ENCODE measurements around the gene ZMIZ1. TPM values are rescaled to one million over a fixed set of nuclear protein-coding genes. Genes with fewer than 3 reads are reported as not detected.

Gene ZMIZ1
- total RNA-seq, 1 donor from 2014 or later = 48.8 TPM

DNA sequence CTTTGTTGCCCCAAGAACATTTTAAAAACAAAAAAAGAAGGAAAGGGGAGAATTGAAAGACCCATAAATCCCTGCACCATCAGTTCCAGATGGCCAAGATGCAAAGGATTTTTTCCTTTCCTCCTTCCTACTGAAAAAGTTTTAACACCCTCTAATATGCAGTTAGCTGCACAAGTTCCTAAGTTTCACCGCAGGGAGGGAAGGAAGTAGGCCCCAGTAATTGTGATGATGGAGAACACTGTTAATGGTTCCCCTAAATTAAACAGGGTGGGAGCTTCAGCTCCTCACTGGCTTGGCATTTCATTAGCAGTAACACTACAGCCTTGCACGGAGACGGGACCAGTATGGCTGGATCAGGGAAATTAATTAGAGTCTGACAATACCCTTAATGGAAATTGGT is 214.8 kb downstream of the ZMIZ1 start:
- intact Hi-C loops (cut with DNase I) = no loop called here
- ATAC-seq = no peak

DNA sequence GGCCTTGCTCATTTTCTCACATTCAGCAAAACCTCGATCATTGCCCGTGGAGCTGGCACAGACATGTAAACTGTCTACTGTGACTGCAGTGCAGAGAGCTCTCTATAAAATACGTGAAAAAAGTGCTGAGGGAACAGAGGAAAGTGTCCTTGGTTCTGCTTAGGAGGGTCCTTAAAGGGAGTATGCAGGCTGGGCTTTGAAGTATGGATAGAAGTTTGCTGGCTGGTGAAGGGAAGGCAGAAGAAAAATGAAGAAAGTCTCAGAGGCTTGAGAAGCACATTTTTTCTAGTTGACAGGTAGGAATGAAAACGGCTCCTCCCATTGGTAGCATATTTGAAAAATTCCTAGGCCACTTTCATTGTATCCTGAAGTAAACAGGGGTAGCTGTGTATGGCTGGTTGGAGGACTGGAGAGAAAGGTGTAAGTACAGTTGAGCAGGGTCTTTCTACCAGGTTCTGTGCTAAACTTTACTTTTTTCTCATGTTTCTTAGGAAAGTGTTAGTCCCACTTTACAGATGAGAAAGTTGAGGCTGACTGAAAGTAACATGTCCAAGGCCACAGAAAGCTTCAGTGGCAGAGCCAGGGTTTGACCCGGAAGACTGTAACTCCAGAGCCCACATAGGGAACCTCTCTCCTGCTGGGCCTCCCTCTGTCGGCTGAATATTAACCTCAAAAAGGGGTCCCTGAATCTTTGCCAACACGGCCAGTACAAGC is 215.5 kb downstream of the ZMIZ1 start:
- DNase-seq (ENCODE audit: missing footprints) = no peak
- ATAC-seq = no peak

More for the DNA sequence above, 214.8 kb downstream of the ZMIZ1 start:
- no peak for DNase-seq (ENCODE audit: missing footprints)

DNA sequence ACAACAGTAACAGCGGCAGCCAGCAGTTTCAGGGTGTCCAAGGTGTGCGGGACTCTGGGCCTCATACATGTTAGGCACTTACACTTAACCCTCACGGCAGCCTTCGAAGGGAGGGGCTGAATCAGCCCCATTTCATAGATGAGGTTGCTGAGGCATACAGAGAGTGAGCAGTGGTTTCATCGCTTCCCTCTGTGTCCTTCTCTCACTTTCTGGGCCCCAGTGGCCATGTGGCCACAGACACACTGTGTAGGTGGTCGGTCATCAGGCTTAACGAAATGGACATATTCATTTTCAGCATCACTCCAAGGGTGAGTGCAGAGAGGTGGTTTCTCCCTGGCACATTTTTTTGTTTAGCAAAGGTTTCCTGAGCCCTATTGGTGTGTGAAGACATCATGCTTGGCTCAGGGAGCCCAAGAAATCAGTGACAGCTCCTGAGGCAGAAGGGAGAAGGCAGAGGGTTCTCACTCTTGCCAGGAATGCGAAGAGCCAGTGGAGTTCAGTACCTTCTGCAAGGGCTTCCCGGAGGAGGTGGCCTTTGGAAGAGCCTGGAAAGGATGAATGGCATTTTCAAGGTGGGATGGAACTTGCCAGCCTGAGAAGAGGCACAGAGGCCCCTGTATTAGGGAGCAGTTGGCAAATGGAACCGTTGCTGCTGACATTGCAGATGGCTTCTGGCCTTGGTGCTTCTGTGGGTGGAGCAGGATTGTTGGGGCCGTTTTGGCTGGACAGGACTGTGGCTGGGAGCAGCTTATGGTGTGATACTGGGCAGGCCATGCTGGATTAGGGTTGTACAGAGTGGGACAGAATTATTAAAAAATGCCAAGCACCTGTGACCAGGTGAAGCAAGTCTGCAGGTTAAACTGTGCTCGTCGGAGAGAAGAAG is 216.8 kb downstream of the ZMIZ1 start:
- intact Hi-C loops (cut with DNase I) = loop anchor here (5.0 kb wide), 1 partner anchor 43 kb away; no protein-coding TSS in a partner anchor
- DNase-seq (ENCODE audit: missing footprints) (no peak), ATAC-seq (peak; percentile 33)

More for the DNA sequence above, 215.5 kb downstream of the ZMIZ1 start:
- intact Hi-C loops (cut with DNase I) = no loop called here

DNA sequence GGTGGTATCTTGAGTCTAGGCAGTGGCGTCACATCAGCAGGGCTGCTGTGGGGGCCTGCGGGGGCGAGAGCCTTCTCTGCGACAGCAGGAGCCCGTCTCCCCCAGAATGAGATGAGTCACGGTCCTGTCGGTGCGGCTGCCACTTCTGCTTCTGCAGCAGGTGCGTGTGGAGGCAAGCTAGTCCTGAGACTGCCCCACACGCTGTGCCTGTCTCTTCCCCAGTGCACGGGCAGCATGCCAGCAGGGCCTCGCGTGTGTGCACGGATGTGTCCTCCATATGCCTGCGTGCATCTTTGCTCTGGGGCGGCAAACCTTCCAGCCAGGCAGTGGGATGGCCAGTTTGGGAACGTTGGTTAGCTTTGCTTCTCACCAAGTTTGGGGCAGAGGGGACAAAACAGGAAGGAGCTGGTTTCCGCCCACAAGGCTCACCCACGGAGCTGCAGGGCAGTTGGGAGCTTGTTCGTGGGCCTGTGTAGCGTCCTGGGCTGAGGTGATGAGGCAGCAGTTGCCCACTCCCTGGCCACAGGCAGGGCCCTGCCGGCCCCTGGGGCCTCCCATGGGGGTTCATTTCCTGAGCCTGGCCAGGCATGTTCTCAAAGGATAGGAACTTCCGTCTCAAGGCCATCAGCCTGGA is 217.7 kb downstream of the ZMIZ1 start:
- ATAC-seq (peak; percentile 45), DNase-seq (ENCODE audit: missing footprints) (peak; percentile 95)
- intact Hi-C loops (cut with DNase I) = loop anchor here (5.0 kb wide), 1 partner anchor 44 kb away; no protein-coding TSS in a partner anchor

DNA sequence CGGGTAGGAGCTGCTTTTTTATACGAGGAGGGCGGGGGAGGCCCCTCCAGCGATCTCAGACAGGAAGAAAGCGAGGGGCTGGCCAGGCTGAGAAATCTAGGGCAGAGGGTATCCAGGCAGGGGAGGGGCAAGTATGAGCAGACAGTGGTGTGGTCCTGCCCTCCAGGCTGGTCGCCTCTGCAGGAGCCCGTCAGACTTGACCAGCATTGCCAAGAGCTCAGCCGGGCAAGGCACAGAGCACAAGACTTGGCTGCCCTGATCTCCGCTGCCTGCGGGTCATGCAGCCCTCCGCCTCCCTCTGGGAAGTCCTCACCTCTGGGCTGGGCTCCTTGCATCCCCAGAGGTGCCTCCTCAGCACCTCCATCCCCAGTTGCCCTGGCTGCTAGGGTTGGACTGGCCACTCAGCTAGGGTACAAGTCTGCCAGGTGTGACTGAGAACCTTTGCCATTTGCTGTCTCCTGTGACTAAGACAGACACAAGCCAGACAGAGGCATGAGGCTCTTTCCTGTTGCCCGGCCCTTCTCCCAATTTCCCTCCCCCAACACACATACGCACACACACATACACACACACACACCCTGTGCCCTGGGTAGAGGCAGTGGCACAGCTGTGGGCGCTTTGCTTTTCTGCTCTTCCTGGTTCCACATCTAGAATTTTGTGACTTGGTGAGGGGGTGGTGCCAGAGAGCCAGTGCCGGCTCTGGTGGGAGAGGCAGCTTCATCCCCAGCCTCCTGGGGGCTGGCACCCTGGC is 219.4 kb downstream of the ZMIZ1 start:
- ATAC-seq = no peak
- intact Hi-C loops (cut with DNase I) = loop anchor here (5.0 kb wide), 1 partner anchor 46 kb away; no protein-coding TSS in a partner anchor
- DNase-seq (ENCODE audit: missing footprints) = no peak

DNA sequence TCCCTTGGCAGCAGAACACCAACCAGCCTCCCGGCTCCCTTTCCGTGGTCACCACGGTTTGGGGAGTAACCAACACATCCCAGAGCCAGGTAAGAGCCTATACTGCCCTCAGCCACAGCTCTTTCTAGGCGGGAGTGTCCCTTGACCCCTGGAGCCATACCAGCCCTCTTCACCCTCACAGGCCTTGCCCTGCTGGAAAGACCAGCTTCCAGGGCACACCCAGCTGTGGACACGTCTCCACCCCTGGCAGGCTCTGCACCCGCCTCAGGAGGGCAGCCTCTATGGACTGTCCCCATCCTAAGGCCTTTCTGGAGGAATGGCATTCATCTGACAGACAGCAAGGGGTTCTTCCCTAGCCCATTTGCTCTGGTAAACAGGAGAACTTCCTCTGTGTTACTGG is 221.0 kb downstream of the ZMIZ1 start:
- intact Hi-C loops (cut with DNase I) = loop anchor here (5.0 kb wide), 1 partner anchor 48 kb away; no protein-coding TSS in a partner anchor
- no peak for ATAC-seq
- DNase-seq (ENCODE audit: missing footprints) = no peak

DNA sequence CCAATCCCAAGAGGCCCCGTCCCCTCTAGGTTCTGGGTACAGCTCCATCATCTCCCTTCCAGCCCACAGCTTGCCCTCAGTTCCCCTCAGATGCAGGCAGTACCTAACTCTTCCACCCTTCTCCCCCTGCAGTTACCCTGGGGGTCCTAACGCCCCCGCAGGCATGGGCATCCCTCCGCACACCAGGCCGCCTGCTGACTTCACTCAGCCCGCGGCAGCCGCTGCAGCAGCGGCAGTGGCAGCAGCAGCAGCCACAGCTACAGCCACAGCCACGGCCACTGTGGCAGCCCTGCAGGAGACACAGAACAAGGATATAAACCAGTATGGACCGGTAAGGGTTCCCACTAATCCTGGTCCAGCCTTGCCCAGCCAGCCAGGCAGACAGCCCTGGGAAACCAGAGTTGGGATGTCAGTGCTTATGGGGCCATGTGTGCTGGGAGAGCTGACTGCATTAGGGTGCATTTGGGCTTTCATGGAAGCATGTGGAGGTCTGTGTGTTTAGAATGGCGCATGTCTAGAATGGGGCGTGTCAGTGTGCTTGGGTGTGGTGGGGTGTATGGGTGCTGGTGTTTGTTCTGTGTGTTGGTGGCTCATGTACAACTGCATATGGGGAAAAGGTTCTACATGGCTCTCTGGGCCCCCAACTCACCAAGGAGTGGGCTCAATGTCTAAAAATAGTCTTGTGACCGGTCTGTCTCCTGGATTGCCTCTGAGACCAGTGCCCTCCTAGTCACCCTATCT is 223.4 kb downstream of the ZMIZ1 start:
- DNase-seq (ENCODE audit: missing footprints) (peak; percentile 35), ATAC-seq (no peak)
- intact Hi-C loops (cut with DNase I) = no loop called here

DNA sequence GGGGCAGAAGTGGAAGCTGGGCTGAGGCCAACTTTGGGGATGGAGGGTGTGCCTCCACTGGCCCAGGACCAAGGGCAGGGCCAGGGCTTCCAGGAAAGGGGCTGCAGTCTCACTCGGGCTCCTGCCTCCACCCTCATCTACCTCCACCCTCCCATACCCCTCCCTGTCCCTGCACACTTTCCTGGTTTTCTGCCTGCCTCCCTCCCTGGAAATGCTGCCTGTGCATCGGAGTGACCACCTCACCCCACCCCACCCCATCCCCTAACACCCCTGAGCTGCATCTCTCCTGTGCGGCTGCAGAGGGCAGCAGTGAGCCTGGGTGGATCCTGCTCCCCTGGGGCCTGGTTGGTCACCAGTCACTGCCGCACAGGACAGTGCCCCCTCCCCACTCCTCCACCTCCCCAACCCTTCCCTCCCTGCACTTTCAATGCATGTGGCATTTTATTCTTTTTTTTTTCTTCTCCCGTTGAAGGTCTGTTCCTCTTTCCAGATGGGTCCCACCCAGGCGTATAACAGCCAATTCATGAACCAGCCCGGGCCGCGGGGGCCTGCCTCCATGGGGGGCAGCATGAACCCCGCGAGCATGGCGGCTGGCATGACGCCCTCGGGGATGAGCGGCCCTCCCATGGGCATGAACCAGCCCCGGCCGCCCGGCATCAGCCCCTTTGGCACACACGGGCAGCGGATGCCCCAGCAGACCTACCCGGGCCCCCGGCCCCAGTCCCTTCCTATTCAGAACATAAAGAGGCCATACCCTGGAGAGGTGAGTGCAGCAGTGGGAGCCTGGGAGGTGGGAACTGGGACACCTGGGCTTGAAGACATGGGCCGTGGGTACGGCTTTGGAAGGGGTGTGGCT is 224.4 kb downstream of the ZMIZ1 start:
- intact Hi-C loops (cut with DNase I) = no loop called here
- DNase-seq (ENCODE audit: missing footprints) (peak; percentile 75), ATAC-seq (peak; percentile 22)

DNA sequence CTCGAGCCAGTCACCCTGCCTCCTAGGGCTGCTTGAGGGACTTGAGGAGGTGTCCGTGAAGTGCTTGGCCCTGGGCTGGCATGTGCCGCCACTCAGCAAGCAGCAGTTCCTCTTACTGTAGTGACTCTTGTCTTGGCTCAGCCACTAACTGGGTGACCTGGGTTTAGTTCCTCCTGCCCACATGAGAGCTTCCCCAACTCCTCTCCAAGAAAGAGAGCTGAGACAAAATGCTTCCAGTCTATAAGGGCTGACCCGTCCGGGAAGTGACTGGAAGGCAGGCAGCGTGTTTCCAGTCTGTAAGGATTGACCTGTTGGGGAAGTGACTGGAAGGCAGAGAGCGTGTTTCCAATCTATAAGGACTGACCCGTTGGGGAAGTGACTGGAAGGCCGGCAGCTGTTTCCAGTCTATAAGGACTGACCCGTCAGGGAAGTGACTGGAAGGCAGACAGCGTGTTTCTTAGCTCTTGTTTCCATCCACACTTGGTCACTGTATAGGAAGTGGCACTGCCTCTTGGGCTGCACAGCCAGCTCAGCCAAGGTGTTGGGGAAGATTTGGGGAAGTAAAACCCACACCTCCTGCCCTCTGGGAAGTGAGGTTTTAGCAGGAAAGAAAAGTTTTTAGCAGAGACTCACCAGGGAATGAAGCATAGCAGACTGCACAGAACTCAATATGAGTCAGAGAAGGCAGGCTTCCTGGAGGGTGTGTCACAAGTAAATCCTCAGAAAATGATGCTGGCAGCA is 225.2 kb downstream of the ZMIZ1 start:
- intact Hi-C loops (cut with DNase I) = no loop called here
- DNase-seq (ENCODE audit: missing footprints) (peak; percentile 85), ATAC-seq (peak; percentile 55)

DNA sequence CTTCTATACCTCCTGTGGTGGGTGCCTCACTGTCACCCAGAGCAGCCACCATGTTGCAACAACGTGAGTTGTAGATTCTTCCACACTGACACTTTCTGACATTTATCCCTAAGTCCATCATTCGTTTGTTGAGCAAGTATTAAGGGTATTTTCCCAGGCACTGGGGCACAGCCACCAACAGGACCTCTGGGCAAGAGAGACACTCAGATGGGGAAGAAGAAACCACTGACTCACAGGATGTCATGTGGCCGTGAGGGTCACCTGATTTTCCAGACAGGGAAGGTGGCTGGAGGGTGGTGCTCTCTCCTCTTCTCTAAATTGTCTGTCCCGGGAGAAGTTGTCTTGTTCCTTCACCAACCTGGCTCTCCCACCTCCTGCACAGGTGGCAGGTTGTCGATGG is 226.8 kb downstream of the ZMIZ1 start:
- intact Hi-C loops (cut with DNase I) = no loop called here
- DNase-seq (ENCODE audit: missing footprints) (peak; percentile 64), ATAC-seq (no peak)

DNA sequence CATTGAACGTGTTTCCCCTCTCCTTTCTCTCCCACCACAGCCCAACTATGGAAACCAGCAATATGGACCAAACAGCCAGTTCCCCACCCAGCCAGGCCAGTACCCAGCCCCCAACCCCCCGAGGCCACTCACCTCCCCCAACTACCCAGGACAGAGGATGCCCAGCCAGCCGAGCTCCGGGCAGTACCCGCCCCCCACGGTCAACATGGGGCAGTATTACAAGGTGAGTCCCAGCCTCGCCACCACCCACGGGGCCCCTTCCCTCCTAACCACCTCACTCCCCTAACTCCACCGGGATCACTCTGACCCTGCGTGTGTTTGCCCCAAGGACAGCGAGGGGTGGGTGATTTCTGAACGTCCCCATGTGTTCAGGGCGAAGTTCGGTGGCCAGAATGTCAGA is 227.7 kb downstream of the ZMIZ1 start:
- intact Hi-C loops (cut with DNase I) = no loop called here
- ATAC-seq (no peak), DNase-seq (ENCODE audit: missing footprints) (peak; percentile 62)

DNA sequence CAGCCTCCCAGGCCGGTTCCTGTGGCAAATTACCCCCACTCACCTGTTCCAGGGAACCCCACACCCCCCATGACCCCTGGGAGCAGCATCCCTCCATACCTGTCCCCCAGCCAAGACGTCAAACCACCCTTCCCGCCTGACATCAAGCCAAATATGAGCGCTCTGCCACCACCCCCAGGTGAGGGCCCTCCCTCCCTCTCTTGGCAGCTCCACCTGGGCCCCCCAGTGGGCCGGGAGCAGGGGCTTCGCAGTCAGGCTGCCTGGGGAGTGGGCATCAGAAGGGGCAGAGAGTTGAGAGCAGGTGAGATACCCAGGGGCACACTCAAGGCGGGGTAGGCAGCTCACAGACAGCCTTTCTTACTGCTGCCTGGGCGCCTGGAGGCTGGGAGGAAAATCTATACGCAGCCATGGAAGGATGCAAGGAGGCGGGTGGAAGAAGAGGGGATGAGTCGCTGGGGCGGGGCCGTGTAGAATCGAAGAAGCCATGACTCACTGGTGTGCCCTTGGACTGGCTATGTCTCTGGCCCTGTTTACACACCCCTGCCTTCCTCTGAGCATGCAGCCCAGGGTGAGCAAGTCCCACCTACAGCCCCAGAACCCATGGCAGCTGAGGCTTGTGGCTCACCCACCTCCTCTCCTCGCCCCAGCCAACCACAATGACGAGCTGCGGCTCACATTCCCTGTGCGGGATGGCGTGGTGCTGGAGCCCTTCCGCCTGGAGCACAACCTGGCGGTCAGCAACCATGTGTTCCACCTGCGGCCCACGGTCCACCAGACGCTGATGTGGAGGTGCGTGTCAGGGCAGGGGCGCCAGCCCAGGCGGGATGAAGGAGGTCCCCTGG is 229.9 kb downstream of the ZMIZ1 start:
- intact Hi-C loops (cut with DNase I) = no loop called here
- DNase-seq (ENCODE audit: missing footprints) = peak; percentile 72
- peak; percentile 4 for ATAC-seq

DNA sequence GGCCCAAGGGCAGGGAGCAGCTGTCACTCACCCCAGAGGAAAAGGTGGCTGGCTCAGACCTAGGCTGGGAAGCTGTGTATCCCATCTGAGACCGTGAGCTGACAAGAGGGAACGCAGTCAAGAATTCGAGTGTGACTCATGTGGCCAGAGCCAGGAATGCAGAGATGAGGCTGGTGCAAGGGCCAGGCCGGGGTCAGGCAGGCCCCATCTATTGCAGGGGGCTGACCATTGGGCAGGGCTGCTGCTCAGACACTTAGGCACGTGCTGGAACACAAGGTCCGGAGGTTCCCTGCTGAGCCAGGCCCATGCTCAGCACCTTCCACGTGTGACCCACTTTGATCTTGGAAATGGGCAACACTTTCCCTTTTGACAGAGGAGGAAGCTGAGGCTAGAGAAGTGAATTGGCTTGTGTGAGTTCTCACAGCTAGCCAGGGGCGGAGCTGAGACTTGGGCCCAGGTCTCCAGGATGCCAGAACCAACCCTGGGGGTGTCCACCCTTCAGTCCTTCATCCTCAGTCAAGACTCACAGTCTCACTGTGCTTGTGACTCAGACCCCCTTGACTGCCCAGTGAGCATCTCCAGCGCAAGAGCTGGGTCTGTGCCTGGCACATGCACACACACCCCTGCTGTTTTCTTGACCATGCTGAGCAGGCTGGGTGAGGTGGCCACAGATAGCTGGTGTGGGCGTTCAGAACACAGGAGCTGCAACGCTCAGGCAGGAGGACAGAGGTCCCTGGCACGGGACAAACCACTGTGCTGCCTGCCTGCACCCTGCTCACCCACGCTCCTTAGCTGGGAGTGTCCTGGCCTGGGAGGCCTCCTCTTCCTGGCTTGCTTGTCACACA is 230.9 kb downstream of the ZMIZ1 start:
- intact Hi-C loops (cut with DNase I) = no loop called here

DNA sequence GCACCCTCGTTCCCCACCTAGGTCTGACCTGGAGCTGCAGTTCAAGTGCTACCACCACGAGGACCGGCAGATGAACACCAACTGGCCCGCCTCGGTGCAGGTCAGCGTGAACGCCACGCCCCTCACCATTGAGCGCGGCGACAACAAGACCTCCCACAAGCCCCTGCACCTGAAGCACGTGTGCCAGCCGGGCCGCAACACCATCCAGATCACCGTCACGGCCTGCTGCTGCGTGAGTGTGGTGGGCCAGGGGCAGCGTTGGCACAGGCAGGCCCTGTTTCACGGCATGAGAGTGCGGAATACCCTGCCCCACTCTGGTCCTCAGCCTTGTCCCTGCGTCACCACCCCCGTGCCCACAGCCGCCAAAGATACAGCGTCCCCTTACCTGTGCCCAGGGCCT is 231.9 kb downstream of the ZMIZ1 start:
- DNase-seq (ENCODE audit: missing footprints) (peak; percentile 40), ATAC-seq (no peak)
- intact Hi-C loops (cut with DNase I) = no loop called here

More for the DNA sequence above, 230.9 kb downstream of the ZMIZ1 start:
- DNase-seq (ENCODE audit: missing footprints) (peak; percentile 59), ATAC-seq (peak; percentile 51)
